ENCODE data around the gene TIMM21.

- TF ChIP-seq PAX8 (CRISPR knock-in tag; IDR thresholded peaks at IDR 0.05; ENCODE audit: borderline replicate concordance) (no peak), ARHGAP35 (CRISPR knock-in tag; IDR thresholded peaks at IDR 0.05; ENCODE audit: borderline replicate concordance) (no peak), CTCF (CRISPR knock-in tag; IDR thresholded peaks at IDR 0.05) (no peak), JUN (CRISPR knock-in tag; IDR thresholded peaks at IDR 0.05) (no peak), CREB1 (IDR thresholded peaks at IDR 0.05) (no peak), CREB1 (CRISPR knock-in tag; IDR thresholded peaks at IDR 0.05) (no peak)
These were observed 55.5 kb downstream of the TIMM21 start for GRCh38 chr18:74203811-74204210.

All from HepG2 (cell line).